NCI-H510A (cell line): Measurements from ENCODE around the gene GRAMD4.

Experiments
- DNase-seq: peaks from one replicate; lab custom pipeline; 2025; lab: John Stamatoyannopoulos, UW

The GRAMD4 gene

DNA sequence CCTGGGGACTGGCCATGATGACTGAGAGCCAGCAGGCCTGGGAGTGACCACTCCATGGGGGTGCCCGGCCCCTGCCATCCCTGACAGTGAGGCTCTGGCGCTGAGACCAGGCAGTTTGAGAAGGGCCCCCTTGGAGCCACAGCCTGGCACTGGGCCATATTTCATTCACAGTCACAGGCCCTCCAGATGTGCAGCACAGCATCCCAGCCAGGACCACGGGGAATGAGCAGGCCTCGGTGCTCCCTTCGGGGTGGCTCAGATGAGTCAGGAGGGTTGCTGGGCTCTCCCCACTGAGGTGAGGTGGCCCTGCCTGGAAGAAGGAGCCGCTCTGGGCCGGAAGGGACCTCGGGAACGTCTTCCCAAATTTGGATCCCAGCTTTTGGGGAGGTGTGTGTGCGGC is 53.0 kb downstream of the GRAMD4 start:
- no peak for DNase-seq

DNA sequence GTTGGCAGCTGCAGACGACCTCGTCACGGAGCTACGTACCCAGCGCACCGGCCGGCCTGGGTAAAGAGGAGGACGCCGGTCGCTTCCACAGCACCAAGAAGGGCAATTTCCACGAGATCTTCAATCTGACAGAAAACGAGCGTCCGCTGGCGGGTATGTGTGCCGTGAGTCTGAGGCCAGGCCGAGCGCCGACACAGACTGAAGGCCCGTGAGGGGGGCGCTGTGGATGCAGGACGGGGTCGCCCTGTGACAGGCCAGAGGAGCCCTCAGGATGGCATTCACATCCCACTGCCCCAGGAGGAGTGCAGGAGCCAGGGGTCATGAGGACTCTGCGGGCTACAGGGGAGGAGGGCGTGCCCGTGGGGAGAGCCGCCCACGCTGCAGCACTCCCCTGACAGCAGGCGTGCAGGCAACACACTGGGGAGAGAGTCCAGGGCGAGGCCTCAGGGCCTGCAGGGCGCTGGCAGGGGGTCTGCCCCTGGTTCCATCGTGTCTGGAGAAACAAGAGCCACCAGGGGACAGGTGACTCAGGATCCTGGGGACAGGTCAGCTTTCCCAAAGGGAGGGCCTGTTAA is 53.6 kb downstream of the GRAMD4 start:
- DNase-seq, result no peak

GRCh38 chr22:46674367-46674781 is 54.2 kb downstream of the GRAMD4 start:
- DNase-seq, result no peak

GRCh38 chr22:46674906-46675305 is 54.7 kb downstream of the GRAMD4 start:
- DNase-seq, result no peak

DNA sequence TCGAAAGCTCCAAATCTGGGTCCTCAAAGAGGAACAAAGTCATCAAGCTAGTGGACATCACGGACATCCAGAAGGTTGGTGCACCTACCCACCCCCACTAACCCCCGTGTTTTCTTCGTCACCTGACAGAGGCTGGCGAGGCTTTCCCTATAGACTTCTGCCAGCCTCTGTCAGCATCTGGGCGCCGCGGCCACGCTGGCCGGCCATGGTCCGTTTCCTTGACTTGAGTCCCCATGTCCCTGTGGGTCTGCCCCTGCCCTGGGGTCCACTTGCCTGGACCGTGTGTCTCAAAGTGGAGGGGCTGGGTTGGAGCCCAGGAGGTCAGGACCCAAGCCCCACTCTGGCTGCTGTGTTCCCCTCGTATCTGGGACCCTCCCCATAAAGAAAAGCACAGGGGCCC is 55.3 kb downstream of the GRAMD4 start:
- DNase-seq, result no peak

DNA sequence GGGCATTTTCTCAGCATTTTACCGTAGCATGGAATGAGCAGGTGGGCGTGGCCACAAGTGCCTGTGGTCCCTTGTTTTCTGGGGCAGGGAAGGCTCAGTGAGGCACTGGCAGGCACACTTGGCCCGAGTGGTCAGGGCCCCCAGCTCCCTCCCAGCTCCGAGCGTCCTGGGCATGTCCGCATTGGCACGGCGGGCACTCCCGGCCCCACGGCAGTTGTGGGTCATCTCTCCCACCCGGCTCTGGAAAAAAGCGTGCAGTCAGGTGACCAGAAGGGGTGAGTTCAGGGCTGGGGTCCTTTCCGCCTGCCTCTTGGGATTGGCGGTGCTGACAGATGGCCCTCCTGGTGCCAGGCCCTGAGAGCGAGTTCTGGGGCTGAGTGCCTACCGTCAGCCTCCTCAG is 55.8 kb downstream of the GRAMD4 start:
- no peak for DNase-seq

DNA sequence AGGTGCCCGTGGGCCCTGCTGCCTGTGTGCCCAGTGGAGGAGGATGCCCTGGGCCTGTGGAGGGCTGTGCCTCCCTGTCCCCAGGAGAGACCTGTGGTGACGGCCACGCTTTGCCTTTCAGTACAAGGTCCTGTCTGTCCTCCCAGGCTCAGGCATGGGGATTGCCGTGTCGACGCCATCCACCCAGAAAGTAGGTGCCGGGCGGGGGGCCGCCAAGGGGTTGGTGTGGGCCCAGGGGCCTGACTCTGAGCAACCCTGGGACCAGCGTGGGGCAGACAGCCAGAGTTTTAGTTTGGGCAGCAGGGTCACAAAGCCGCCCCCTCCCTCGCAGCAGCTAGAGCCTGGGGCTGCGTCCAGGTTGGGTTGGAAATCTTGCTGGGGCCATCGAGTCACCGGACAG is 56.3 kb downstream of the GRAMD4 start:
- DNase-seq, result no peak

DNA sequence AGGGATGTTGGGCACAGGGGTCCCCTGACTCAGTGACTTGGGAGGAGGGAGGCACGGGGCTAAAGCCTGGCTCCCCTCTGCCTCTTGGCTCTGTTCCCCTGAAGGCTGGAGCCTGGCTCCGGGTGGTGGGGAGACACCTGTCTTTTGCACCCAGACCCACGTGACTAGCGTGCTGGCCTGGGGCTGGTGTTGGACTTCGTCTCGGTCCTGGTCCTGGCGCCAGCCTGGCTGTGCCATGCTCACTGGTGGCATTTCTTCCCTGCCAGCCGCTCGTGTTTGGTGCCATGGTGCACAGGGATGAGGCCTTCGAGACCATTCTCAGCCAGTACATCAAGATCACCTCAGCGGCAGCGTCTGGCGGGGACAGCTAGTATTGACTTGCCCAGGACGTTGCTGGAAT is 56.7 kb downstream of the GRAMD4 start:
- DNase-seq, result no peak

DNA sequence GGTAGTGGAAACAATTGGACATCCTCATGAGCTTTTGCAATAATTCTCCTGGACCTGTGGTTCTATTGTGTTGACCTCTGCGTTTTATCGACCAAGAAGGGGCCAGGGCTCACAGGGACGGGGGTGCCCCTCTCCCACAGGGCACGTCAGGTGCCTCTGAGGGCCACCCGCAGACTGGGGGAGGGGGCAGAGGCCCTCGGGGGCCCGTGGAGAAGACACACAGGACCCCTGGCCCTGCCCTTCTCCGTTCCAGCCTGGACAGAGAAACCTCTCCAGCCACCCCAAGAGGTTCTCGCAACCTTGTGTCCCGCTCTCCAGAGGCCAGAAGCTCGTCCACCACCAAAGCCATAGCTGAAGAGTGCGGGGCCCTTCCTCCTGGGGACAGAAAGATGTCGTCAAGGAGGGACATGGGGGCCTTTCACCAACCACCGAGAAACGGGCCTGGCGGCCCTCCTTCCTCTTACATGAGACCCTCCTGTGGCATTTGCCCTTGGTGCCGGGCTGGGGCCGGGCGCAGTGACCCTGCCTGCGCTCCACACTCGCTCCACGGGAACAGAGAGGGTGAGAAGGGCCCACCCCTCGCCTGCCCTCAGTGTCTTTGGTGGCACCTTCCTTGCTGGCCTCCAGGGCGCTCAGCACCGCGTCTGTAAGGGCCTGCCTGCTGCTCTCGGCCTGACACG is 57.3 kb downstream of the GRAMD4 start:
- no peak for DNase-seq

- no peak for DNase-seq
Measured at GRCh38 chr22:46678003-46678657, 57.9 kb downstream of the GRAMD4 start.

DNA sequence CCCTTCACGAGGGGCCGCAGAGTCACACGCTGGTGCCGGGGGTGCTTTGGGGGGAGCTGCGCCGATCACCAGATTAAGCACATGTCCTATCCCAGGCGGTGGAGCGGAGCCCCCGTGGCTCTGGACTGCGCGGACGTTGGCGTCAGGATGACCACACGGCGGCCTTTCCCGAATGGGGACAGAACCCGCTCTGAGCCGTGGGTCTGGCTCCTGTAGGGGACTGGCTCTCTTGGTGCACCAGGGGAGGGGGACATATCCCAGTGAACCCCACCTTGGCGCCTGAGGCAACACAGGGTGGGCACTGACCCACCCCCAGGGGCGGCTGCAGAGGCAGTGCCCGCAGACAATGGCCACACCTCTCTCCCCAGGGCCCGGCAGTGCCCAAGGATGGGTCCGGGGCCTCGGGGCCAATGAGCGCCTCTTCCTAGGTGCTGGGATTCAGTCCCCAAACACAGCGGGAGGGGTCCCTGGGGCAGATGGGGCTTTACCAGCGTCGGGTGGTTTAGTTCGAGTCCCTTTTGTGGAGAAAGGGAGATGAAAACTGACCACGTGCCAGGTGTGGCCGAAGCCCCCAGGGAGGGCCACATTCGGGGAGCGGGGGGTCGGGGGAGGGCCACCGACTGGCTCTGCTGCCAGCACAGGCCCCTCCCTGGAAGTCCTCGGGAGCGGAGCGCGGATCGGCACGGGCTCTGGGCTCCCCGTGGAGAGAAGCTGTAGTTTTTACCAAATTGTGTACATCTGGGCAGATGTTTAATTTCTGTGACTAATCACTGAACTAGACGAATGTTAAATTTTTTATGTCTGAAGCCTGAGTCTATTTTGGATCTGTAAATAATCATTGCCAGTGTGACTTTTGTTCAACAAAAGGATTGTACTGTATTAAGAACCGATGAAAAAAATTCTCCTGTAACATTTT is 58.9 kb downstream of the GRAMD4 start:
- DNase-seq, result no peak

DNA sequence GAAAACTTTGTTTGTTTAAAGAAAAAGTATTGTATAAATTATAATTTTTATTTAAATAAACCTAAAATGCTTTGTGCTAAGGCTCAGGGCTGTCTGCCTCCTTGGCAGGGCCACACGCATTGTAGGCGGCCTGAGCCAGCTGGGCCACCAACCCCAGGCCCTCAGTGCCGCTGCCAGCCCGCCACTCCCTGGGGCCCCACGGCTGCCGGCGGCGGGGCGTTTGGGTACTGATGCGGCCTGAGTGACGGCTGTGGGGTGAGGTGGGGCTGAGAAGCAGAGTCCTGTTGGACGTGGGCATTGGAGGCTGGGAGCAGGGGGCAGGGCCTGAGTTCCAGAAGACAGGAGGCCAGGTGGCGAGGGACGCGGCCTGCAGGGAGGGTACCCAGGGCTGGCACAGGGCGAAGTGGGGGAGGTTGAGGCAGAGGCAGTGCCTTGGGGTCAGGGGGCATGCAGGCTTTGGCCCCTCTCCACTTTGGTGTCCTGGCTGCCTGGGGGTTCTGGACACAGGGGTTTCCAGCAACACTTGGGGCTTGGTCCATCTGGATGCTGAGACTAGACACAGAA is 59.6 kb downstream of the GRAMD4 start:
- no peak for DNase-seq

DNA sequence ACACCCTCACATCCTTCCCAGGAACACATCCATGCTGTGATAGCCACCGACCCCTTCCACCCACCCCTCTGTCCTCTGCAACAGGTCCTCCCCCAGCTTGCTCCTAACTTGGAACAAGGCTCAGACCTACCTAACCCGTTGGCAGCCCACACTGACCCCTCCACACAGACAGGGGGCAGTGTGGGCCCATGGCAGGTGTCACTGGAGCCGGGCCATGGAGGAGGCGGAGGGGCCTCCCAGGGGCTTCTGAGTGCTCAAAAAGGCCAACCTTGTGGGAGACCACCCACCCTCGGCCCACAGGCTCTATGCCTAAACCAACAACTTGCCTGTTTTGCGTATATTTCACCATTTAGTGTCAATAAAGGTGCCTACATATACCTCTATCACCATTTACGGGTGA is 60.8 kb downstream of the GRAMD4 start:
- no peak for DNase-seq

- DNase-seq, result no peak
Measured at GRCh38 chr22:46682011-46682731, 62.0 kb downstream of the GRAMD4 start.

- peak; percentile 67 for DNase-seq
Measured at GRCh38 chr22:46684706-46685105, 64.5 kb downstream of the GRAMD4 start.

DNA sequence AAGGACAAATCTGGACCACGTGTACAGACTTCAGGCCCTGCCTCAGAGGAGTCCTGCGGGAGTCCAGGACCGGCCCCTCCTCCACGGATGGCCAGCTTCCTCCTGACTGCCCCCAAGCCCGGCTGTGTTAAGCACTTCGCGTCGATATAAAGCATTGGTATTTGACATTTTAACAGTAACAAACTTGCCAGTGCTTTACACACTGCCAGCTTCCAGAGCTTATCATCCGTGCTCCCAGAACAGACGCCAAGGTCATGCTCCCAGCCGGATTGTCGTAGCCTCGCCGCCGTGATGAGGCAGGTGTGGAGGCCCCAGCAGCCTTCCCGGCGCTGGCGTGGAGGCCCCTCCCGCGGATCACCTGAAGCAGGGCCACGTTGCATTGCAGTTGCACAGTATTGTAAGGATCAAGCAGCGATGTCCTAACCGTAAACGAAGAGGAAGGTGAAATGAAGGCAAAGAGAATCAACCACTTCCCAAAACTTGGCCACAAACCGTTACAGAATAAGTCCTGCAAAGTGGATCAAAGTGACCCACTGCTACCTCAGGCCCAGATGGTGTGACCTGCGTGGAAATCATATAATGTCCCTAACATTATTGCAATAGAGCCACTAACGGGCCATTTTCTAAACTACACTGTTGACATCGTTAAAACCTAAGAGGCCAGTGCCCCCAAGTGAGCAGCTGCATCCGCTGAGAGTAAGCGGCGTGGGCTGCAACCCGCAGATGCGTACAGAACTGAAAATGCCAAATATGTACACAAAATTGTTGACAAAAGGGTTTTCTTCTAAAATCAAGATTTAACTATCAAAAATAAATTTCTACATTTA is 66.2 kb downstream of the GRAMD4 start:
- DNase-seq, result no peak

GRCh38 chr22:46687048-46687444 is 66.9 kb downstream of the GRAMD4 start:
- no peak for DNase-seq

GRCh38 chr22:46687460-46687859 is 67.3 kb downstream of the GRAMD4 start:
- DNase-seq, result no peak

DNA sequence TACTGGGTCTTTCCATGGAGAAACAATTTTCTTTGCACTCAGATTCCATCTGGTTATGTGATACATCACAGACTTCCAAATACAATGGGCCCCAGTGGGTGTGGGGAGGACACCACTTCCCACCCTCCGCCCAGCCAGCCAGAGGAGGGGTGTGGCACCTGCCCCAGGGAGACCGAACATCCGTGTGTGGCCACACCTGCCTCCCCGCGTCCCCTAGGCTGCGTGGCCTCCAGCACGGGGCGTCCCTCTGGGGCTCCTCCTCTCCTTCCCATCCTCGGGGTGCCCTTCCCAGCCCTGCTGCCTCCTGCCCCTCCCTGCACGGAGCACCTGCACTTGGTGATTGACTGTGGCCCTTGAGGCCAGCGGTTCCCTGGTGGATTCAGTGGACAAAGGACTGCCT is 68.8 kb downstream of the GRAMD4 start:
- DNase-seq, result no peak

DNA sequence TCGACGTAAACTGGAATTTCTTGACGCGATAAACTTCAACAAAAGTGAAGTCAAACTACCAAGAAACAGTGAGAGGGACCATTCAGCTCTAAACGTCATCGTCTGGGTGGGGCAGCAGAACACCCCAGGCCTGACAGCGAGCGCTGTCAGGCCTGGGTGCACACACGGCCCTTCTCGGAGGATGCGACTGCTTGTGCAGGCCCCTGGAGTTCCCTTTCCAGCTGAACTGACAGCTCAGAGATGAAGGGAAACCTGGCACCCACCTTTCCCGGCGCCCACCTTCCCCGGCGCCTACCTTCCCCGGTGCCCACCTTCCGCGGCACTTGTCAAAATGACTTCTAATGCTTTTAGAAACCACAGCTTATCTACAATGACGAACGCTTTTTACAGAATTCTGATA is 70.0 kb downstream of the GRAMD4 start:
- DNase-seq, result no peak

DNA sequence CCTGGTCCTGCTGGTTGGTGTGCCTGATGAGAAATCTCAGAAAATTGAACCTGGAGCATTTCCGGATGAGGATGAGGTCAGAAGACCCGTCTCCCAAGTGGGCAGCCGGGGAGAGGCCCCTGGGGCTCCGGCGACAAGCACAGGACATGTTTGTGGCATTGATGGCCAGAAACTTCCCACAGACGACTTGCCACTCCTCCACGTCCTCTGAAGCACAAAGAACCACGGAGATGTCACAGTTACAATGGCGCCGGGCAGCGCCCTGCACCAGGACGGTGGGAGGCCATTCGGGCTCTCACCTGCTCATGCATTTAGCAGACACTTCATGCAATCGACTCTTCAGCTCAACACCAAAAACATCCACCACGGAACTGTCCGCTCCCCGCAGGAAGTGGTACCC is 71.4 kb downstream of the GRAMD4 start:
- no peak for DNase-seq
